HepG2 (cell line): ENCODE data around the gene LZTR1. TPM values are rescaled to one million over a fixed set of nuclear protein-coding genes. Genes with fewer than 3 reads are reported as not detected.

Experiments
- CBFB ChIP-seq: sonication (generic); formaldehyde crosslinking; IDR thresholded peaks from 2 replicates; pipeline ENCODE4 v1.4.0; 2020; ENCODE audit warnings: missing genetic modification reagents
- CENPX ChIP-seq: sonication (generic); formaldehyde crosslinking; IDR thresholded peaks from 2 replicates; pipeline ENCODE4 v1.9.0; 2021; ENCODE audit warnings: mild to moderate bottlenecking, missing genetic modification reagents, moderate library complexity
- FOSL1 ChIP-seq: sonication (generic); formaldehyde crosslinking; IDR thresholded peaks from 2 replicates; pipeline ENCODE4 v1.9.0; 2021; ENCODE audit warnings: missing genetic modification reagents, borderline replicate concordance
- HDAC1 ChIP-seq: sonication (generic); formaldehyde crosslinking; IDR thresholded peaks from 2 replicates; pipeline ENCODE4 v1.5.1; 2020; ENCODE audit warnings: mild to moderate bottlenecking, missing genetic modification reagents
- HHEX ChIP-seq: IDR thresholded peaks from 2 replicates; pipeline ENCODE4 v1.6.1; 2016; ENCODE audit warnings: control low read depth
- HNRNPK ChIP-seq: fragments of 200-400 bp; formaldehyde crosslinking; IDR thresholded peaks from 2 replicates; pipeline ENCODE4 v1.6.1; 2018; ENCODE audit warnings: low read length, low read depth, moderate library complexity, mild to moderate bottlenecking; ENCODE audit not compliant: poor library complexity, severe bottlenecking
- KDM2A ChIP-seq: sonication (generic); formaldehyde crosslinking; IDR thresholded peaks from 2 replicates; pipeline ENCODE4 v1.4.0; 2020; ENCODE audit warnings: low read depth, missing genetic modification reagents, borderline replicate concordance
- KDM4B ChIP-seq: sonication (generic); formaldehyde crosslinking; IDR thresholded peaks from 2 replicates; pipeline ENCODE4 v1.4.0; 2020; ENCODE audit warnings: missing genetic modification reagents
- MIER2 ChIP-seq: IDR thresholded peaks from 2 replicates; pipeline ENCODE4 v1.6.1; 2016; ENCODE audit warnings: missing biosample characterization, missing genetic modification reagents
- PRDM10 ChIP-seq: sonication (generic); formaldehyde crosslinking; IDR thresholded peaks from 2 replicates; pipeline ENCODE4 v1.4.0; 2020; ENCODE audit warnings: low read depth, missing genetic modification reagents
- RELA ChIP-seq: sonication (generic); formaldehyde crosslinking; IDR thresholded peaks from 2 replicates; pipeline ENCODE4 v1.4.0; 2020; ENCODE audit warnings: missing genetic modification reagents
- SCMH1 ChIP-seq: sonication (generic); formaldehyde crosslinking; IDR thresholded peaks from 2 replicates; pipeline ENCODE4 v1.9.0; 2021; ENCODE audit warnings: missing genetic modification reagents, mild to moderate bottlenecking, borderline replicate concordance
- SMYD3 ChIP-seq: sonication (generic); formaldehyde crosslinking; IDR thresholded peaks from 2 replicates; pipeline ENCODE4 v1.8.1; 2023; ENCODE audit warnings: mild to moderate bottlenecking, missing genetic modification reagents
- ZBTB21 ChIP-seq: sonication (generic); formaldehyde crosslinking; IDR thresholded peaks from 2 replicates; pipeline ENCODE4 v1.4.0; 2020; ENCODE audit warnings: missing genetic modification reagents
- ZFP36L1 ChIP-seq: sonication (generic); formaldehyde crosslinking; IDR thresholded peaks from 2 replicates; pipeline ENCODE4 v1.8.0; 2022; ENCODE audit warnings: mild to moderate bottlenecking, missing genetic modification reagents, moderate library complexity
- ZNF484 ChIP-seq: sonication (generic); formaldehyde crosslinking; IDR thresholded peaks from 2 replicates; pipeline ENCODE4 v1.5.1; 2020; ENCODE audit warnings: mild to moderate bottlenecking, low read depth, missing genetic modification reagents, borderline replicate concordance
- ZNF503 ChIP-seq: sonication (generic); formaldehyde crosslinking; IDR thresholded peaks from 2 replicates; pipeline ENCODE4 v1.4.0; 2020; ENCODE audit warnings: missing genetic modification reagents
- ZNF709 ChIP-seq: sonication (generic); formaldehyde crosslinking; IDR thresholded peaks from 2 replicates; pipeline ENCODE4 v1.5.0; 2020; ENCODE audit warnings: mild to moderate bottlenecking, missing genetic modification reagents
- ZNF720 ChIP-seq: sonication (generic); formaldehyde crosslinking; IDR thresholded peaks from 2 replicates; pipeline ENCODE4 v1.4.0; 2020; ENCODE audit warnings: missing genetic modification reagents
- ZNF850 ChIP-seq: sonication (generic); formaldehyde crosslinking; conservative IDR thresholded peaks from 2 replicates; pipeline ENCODE4 v1.9.0; 2021; ENCODE audit warnings: mild to moderate bottlenecking, missing genetic modification reagents
- ZSCAN31 ChIP-seq: sonication (generic); formaldehyde crosslinking; IDR thresholded peaks from 2 replicates; pipeline ENCODE4 v1.5.0; 2020; ENCODE audit warnings: low read depth, mild to moderate bottlenecking, missing genetic modification reagents
- polyA plus RNA-seq, 8 experiments: library from polyadenylated mRNA; depleted of rRNA in 3 of 8; stranded (reverse) in 7 of 8; unstranded in 1 of 8; fragments of >200 nt; fragmentation: Illumina TruSeq in 4 of 8; extraction: Trizol in 4 of 8; gene quantifications; 2 replicates each; pipeline versions ENCODE4 v1.2.1 to v1.2.3, GENCODE V29; 2011 to 2016; ENCODE audit warnings: low read depth in 4 of 8, missing spikeins in 1 of 8, mixed read lengths in 1 of 8; ENCODE audit not compliant: insufficient read depth in 1 of 8
- total RNA-seq, 5 experiments: library from RNA; depleted of rRNA; stranded (reverse); fragments of >200 nt; fragmentation: Illumina TruSeq; extraction: Trizol; gene quantifications; 2 replicates each; pipeline ENCODE4 v1.2.3, GENCODE V29; 2016; ENCODE audit warnings: low read depth in 1 of 5
- TF ChIP-seq, protein P1 (sequence below): sonication (generic); formaldehyde crosslinking; IDR thresholded peaks from 2 replicates; pipeline ENCODE4 v1.8.1; 2023; ENCODE audit warnings: mild to moderate bottlenecking, missing genetic modification reagents

The LZTR1 gene
- total and polyA plus RNA-seq, 2 of the 13 experiments (the other 11 are each of a cell fraction or from before 2014, with no cell fraction given) = 21.8 to 22.4 TPM

DNA sequence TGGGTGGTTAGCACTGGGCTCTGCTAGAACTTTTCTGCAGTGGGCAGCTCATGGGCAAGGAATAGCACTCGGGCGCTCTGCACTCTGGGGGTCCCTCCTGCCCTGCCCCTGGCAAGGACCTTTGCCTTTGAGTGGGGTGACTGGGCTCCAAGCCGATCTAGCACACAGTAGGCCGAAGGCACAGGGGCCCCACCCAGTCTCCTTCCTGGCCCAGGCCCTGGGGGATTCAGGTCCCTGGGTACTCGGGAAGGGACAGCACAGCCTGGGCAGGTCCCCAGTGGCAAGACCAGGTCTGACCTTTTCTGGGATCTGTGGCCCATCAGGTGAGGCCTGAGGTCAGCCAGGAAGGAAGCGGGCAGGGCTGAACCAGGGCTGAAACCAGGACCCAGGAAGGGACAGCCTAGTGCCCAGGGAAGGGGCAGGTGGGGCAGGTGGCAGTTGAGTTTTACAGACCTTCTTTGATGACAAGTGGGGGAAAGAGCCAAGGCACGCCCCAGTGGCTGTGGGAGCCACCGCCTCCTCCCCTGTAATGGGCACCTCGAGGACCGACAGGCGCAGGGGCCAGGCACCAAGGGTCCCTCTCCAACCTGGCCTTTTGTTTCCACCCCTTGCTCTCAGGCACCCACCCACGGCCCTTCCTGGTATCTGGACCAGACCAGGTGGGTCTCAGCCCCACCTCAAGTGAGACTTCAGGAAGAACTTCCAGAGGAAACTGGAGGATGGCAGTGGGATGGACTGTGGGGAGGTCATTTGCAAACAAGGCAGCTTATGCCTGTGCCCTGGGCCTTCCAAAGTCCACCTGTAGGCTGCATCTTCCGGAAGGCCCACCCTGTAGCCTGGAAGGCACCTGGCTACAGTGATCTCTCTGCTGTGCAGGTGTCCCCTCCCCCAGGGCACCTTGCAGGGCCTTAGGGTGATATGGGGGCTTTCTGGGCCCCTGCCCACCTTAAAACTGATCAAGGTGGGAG lies 15.9 kb upstream of the LZTR1 start (continued):
- no peak for TF ChIP-seq PRDM10 (CRISPR knock-in tag)
- no peak for TF ChIP-seq ZNF850 (CRISPR knock-in tag)
- no peak for TF ChIP-seq SCMH1 (CRISPR knock-in tag)
- no peak for TF ChIP-seq ZBTB21
- TF ChIP-seq HDAC1 (CRISPR knock-in tag) = peak; percentile 42; the same call in 1 of the 2 replicates
- TF ChIP-seq HHEX = no peak
- TF ChIP-seq FOSL1 (CRISPR knock-in tag) = no peak
- no peak for TF ChIP-seq CBFB (CRISPR knock-in tag)
- no peak for TF ChIP-seq ZNF720 (CRISPR knock-in tag)
- no peak for TF ChIP-seq SMYD3 (CRISPR knock-in tag)
- TF ChIP-seq ZNF484 (CRISPR knock-in tag) = no peak
- no peak for TF ChIP-seq KDM4B (CRISPR knock-in tag)
- TF ChIP-seq ZSCAN31 (CRISPR knock-in tag) = no peak
- no peak for TF ChIP-seq HNRNPK
- TF ChIP-seq ZFP36L1 (CRISPR knock-in tag) = no peak
- no peak for TF ChIP-seq MIER2 (CRISPR knock-in tag)
- TF ChIP-seq, protein P1, sequence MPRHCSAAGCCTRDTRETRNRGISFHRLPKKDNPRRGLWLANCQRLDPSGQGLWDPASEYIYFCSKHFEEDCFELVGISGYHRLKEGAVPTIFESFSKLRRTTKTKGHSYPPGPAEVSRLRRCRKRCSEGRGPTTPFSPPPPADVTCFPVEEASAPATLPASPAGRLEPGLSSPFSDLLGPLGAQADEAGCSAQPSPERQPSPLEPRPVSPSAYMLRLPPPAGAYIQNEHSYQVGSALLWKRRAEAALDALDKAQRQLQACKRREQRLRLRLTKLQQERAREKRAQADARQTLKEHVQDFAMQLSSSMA (CRISPR knock-in tag) = no peak
- TF ChIP-seq RELA (CRISPR knock-in tag) = no peak
- no peak for TF ChIP-seq CENPX
- TF ChIP-seq ZNF503 = no peak
- TF ChIP-seq KDM2A (CRISPR knock-in tag) = no peak
- TF ChIP-seq ZNF709 (CRISPR knock-in tag) = no peak
